Measurements from ENCODE around the gene GDI2.

GDI2 gene

GRCh38 chr10:5746197-5746596, 67.0 kb downstream of the GDI2 start:
- DNase-seq (ENCODE audit: low read depth in 2 of 2, low spot score in 1 of 2), result no peak

- no peak for DNase-seq (ENCODE audit: low read depth in 2 of 2, low spot score in 1 of 2)
These were observed 68.4 kb downstream of the GDI2 start for GRCh38 chr10:5744849-5745248.

- DNase-seq (ENCODE audit: low read depth in 2 of 2, low spot score in 1 of 2), result no peak
These were observed 69.5 kb downstream of the GDI2 start for GRCh38 chr10:5743736-5744135.

- DNase-seq (ENCODE audit: low read depth in 2 of 2, low spot score in 1 of 2), result no peak
These were observed 71.1 kb downstream of the GDI2 start for GRCh38 chr10:5742116-5742515.

- DNase-seq (ENCODE audit: low read depth in 2 of 2, low spot score in 1 of 2), result no peak
These were observed 72.0 kb downstream of the GDI2 start for GRCh38 chr10:5741276-5741675.

- no peak for DNase-seq (ENCODE audit: low read depth in 2 of 2, low spot score in 1 of 2)
These were observed 74.8 kb downstream of the GDI2 start for GRCh38 chr10:5738427-5738826.

GRCh38 chr10:5737352-5737751, 75.9 kb downstream of the GDI2 start:
- DNase-seq (ENCODE audit: low read depth in 2 of 2, low spot score in 1 of 2), result no peak

- DNase-seq (ENCODE audit: low read depth in 2 of 2, low spot score in 1 of 2), result no peak
These were observed 76.6 kb downstream of the GDI2 start for GRCh38 chr10:5736591-5736990.

GRCh38 chr10:5735119-5735518, 78.1 kb downstream of the GDI2 start:
- no peak for DNase-seq (ENCODE audit: low read depth in 2 of 2, low spot score in 1 of 2)

- no peak for DNase-seq (ENCODE audit: low read depth in 2 of 2, low spot score in 1 of 2)
These were observed 81.1 kb downstream of the GDI2 start for GRCh38 chr10:5732141-5732540.

- DNase-seq (ENCODE audit: low read depth in 2 of 2, low spot score in 1 of 2), result no peak
These were observed 81.7 kb downstream of the GDI2 start for GRCh38 chr10:5731559-5731958.

GRCh38 chr10:5730766-5731165, 82.5 kb downstream of the GDI2 start:
- no peak for DNase-seq (ENCODE audit: low read depth in 2 of 2, low spot score in 1 of 2)

- no peak for DNase-seq (ENCODE audit: low read depth in 2 of 2, low spot score in 1 of 2)
These were observed 89.5 kb downstream of the GDI2 start for GRCh38 chr10:5723692-5724091.

- DNase-seq (ENCODE audit: low read depth in 2 of 2, low spot score in 1 of 2), result no peak
These were observed 93.1 kb downstream of the GDI2 start for GRCh38 chr10:5720182-5720581.

- DNase-seq (ENCODE audit: low read depth in 2 of 2, low spot score in 1 of 2), result no peak
These were observed 93.7 kb downstream of the GDI2 start for GRCh38 chr10:5719546-5719945.

Measured in stimulated activated CD8-positive, alpha-beta memory T cell treated with anti-CD3 and anti-CD28 coated beads, Interleukin-4, amount 100 ng/mL, for 1 hour (primary cell).